ENCODE data around the gene ADAMTSL2.

The ADAMTSL2 gene

GRCh38 chr9:133591116-133591910 lies 56.8 kb downstream of the ADAMTSL2 start:
- no peak for DNase-seq

GRCh38 chr9:133591985-133592384 lies 57.5 kb downstream of the ADAMTSL2 start:
- DNase-seq, result no peak

GRCh38 chr9:133592731-133593409 lies 58.4 kb downstream of the ADAMTSL2 start:
- DNase-seq, result no peak

GRCh38 chr9:133593587-133594253 lies 59.2 kb downstream of the ADAMTSL2 start:
- no peak for DNase-seq

- DNase-seq, result no peak
These were observed 59.8 kb downstream of the ADAMTSL2 start for GRCh38 chr9:133594310-133594709.

- no peak for DNase-seq
These were observed 61.4 kb downstream of the ADAMTSL2 start for GRCh38 chr9:133595910-133596309.

GRCh38 chr9:133597316-133597957 lies 62.9 kb downstream of the ADAMTSL2 start:
- no peak for DNase-seq

- DNase-seq, result no peak
These were observed 64.5 kb downstream of the ADAMTSL2 start for GRCh38 chr9:133598978-133599377.

GRCh38 chr9:133599470-133600173 lies 65.1 kb downstream of the ADAMTSL2 start:
- DNase-seq, result no peak

- no peak for DNase-seq
These were observed 66.2 kb downstream of the ADAMTSL2 start for GRCh38 chr9:133600739-133601138.

- DNase-seq, result no peak
These were observed 67.2 kb downstream of the ADAMTSL2 start for GRCh38 chr9:133601746-133602145.

- DNase-seq, result no peak
These were observed 67.8 kb downstream of the ADAMTSL2 start for GRCh38 chr9:133602277-133602676.

- no peak for DNase-seq
These were observed 68.8 kb downstream of the ADAMTSL2 start for GRCh38 chr9:133603135-133603927.

GRCh38 chr9:133604214-133604613 lies 69.7 kb downstream of the ADAMTSL2 start:
- DNase-seq, result no peak

- DNase-seq, result no peak
These were observed 70.4 kb downstream of the ADAMTSL2 start for GRCh38 chr9:133604856-133605255.

GRCh38 chr9:133605446-133605845 lies 70.9 kb downstream of the ADAMTSL2 start:
- DNase-seq, result no peak

- no peak for DNase-seq
These were observed 71.6 kb downstream of the ADAMTSL2 start for GRCh38 chr9:133605856-133606707.

- no peak for DNase-seq
These were observed 72.2 kb downstream of the ADAMTSL2 start for GRCh38 chr9:133606708-133607025.

- DNase-seq, result no peak
These were observed 72.9 kb downstream of the ADAMTSL2 start for GRCh38 chr9:133607381-133607780.

GRCh38 chr9:133607976-133608375 lies 73.5 kb downstream of the ADAMTSL2 start:
- DNase-seq, result no peak

- DNase-seq, result no peak
These were observed 73.9 kb downstream of the ADAMTSL2 start for GRCh38 chr9:133608382-133608781.
